Suppressor macrophage (primary cell): ENCODE measurements around the gene ISG20L2.
A peak's percentile ranks its signal among the peaks of the same experiment; 100 is the strongest.

Source experiments
- DNase-seq, 4 experiments: peaks; one replicate each; pipeline ENCODE4 v3.0.0-alpha.2; 2020 to 2022

Gene ISG20L2

DNA sequence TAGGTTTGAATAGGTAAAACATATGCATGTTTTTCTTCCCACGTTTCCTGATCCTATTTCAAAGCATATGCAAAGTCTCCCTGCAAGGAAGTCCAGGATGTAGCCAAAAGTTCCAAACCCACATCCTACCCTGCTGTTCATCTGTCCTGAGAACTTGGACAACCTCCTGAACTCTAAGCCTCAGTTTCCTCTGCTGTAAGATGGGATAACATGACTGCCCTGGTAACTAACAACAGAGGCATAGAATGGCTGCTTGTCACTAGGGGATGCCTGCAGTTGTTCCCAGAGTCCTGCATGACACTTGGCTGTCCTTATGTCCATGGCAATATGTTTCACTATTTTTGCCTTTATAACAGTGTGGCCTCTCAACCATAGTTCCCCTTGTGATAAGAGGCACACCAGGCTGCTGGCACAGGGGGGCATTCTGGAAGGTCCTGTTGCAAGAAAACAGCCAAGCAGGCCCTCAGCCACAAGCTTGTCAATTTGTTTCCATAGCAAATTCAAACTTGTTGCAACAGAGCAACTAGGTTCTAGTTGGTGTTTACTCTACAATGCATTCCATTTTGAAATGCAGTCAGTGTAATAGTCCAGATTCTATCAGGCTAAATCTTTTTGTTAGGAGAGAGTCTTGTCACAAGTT, 24.4 kb upstream of the ISG20L2 start:
- peak in 2 of 4 experiments; percentile 13 to 22 for DNase-seq

DNA sequence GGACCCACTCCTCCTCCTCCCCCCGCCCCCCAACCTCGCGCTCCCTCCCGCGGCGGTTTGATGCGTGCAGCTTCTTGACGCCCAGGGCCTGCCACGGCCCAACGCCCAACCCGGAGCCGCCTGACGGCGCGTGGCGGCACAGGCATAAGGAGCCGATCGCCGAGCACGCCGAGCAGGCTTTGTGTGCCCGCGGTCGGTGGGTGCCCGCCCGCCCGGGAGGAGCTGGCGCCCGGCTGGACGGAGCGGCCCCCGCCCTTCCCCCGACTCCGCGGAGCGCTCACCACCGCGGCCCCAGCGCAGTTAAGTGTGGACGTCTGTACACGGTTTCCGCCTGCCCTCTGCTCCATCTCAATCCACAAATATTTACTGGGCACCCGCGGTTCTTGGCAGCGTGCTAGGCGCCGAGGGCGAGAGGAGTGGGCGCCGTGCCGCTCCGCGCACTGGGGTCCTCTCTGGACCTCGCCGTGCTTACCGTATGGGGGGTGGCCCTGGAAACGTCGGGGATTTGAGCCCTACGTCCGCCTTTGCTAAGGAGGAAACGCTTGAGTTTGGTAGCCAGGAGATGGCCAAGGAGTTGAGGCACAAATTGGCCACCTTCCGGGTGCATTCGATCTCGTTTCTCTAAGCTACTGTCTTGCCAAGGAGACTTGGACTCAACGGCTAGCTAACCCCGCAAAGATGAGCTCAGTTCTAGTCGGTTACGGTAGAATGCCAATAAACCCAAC, 23.4 kb upstream of the ISG20L2 start:
- DNase-seq = peak; percentile 94 to 98 (median 96)

DNA sequence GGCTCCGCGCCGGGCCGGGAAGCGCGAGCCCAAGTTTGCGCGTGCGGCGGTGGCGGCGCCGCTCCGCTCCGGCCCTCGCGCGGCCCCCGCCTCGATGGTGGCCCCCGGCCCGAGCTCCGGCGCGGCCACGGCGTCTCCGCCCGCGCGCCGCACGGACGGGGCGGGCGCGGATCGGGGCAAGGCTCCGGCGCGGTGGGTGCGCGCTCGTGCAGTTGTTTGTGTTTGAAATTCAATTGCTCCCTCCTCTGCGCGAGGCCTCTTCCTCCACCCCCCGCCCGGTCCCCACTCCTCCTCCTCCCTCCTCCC, 22.8 kb upstream of the ISG20L2 start, which contains the start of gene HDGF:
HDGF (minus strand) TSS at position 225 of the 306 bp plus-strand sequence. CDS start 246 bp downstream, outside the sequence.
- DNase-seq = no peak

DNA sequence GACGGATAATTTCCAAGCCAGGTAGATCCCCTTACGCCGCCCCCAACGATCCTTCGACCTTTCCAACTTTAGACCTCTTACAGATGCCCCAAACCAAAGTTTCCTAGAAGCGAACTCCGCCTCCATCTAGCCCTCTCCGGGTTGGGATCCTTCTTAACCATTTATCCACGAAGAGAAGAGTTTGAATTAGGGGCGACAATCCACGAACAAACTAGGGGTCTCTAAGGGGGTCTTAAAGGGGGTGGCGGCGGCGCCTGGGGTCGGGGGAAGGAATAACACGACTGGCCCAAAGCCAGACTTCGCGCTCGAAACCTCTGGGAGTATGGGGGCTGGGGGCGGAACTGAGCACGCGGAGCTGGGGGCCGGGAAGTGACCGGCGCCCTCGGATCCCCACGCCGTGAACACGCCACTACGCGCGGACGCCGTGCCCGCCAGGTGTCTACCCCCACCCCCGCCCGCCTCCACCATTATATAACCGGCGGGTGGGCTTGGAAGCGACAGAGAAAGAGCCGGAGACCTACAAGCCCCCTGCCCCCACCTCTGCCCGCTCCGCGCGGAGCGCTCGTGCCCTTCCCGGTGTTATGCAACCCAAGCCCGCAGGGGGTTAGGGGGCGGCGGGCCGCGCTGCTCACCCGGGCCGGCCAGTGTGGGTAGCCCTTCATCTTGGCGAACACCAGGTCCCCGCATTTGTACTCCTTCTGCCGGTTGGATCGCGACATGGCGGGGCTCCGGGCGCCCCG, 22.3 kb upstream of the ISG20L2 start:
- DNase-seq = peak in 3 of 4 experiments; percentile 49 to 74 (median 58)

DNA sequence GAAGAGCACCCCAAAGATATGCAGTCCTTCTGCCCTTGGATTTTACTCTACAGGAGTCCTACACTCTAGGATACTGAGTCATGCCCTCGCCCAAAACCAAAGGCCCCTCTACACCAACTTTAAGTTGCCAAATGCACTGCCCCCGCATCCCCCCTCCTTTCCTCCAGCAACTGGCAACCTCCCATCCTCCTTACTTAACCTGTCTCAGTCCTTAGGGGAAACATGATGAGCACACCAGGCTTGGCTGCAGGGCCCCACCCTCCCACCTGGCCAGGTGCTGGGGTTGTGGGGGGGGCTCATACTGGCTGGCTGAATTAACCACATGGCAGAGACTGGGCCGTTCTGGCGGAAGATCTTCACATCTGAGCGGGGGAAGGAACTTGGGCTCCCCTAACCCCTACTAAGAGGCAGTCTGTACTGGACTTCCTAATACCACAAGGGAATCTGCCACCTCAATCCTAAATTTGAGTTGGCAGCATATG, 21.7 kb upstream of the ISG20L2 start:
- peak in 3 of 4 experiments; percentile 35 to 46 (median 45) for DNase-seq

DNA sequence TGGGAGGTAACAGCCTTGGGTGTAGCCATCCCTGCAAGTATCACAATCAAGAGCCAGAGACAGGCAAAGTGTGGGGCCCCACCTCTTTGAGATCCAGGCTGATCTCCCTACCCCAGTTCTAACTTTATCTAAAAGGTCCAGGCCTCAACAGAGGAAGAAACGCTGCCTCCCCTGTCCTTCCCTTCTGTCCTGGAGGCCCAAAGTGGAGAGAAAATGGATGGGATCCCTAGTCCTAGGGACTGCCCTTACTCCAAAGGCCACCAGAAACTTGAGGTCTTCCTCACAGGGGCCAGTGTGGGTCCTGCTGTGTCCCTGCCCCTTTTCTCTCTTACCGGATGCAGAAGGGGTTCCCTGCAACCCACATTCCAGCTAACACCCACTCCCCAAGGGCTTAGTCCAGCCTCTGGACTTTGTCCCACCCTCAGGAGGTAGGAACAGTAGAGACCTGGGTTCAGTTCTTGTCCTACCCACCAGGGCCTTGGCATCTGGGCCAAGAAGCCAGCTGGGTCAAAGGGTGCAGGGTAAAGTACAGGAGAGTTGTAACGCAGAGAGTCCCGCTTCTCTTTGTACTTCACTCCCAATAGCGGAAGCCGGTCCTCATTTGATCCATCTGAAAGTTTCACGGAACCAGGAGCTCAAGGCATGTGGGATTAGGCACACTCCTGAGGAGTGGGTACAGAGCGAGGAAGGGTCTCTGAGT, 21.0 kb upstream of the ISG20L2 start:
- DNase-seq = peak in 2 of 4 experiments; percentile 38 to 41

DNA sequence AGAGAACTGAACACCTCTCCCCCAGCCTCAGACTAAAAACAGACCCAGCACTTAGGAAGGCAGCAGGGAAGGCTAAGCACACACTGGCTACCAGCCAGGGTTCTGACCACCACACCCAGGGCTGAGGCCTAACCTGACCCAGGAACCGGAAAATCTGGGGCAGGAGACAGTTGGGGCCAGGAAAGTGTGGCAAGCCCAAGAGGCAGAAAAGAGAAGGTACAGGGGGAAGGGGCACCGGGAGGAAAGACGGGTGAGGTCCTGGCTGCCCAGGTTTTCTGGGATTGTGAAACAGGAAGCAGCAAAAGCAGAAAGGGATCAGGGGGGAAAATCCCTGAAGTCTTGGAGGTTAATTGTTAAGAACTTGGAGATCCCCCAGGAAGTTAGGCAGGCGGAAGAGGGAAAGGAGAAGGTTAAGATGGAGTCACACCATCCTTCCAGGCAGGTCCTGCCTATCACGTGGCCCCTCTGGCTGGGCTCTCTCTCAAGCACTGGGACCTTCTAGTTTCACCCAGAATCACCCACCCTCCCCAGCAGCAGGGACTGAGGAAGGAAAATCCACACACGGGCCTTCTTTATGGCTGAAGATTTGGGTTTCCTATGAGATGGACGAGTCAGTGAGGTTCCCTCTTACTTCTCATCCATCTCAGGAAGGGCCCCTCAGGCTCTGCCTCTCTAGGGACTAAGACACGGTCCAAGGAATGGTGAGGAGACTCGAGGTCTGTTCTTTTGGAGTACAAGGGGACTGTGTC, 20.3 kb upstream of the ISG20L2 start:
- DNase-seq = peak; percentile 52 to 75 (median 72)

DNA sequence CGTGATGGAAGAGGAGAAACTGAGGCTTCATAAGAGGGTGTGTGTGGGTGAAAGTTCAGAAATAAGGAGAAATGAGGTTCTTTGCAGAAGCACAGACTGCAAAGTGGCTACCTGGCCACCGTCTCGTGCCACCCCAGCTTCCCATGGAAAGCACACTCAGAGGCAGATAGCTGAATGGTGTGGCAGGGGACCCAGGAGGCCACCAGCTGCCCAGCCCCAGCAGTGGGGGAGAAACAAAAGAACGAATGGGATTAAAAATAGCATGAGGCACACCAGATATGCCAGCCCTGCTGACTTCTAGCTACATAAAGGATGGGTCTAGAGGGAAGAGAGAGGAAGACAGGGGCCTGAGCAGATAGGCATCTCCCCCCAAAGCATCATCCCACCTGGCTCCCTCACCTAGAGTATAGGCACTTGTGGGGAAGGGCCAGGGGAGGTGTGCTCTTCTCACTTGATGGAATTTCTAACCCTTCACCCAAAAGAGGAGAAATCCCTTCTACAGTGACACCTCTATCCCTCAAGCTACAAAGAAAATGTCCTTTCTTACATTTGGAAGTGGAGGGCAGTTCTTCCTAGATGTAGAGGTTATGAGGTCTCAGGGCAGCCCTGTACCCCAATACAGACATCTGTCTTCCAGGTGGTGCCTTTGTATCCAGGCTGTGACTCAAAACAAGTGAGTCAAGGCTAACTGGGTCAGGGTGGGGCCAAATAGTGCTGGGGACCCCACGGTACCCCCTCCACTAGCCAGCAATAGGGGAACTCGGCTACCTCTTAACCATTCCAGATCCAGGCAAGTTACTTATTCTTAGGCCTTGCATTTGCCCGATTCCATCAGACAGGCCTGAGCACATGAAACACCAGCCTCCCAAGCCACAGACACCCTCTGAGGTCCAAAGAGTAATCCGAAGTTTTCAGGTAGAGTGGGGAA, 19.4 kb upstream of the ISG20L2 start:
- DNase-seq = no peak

DNA sequence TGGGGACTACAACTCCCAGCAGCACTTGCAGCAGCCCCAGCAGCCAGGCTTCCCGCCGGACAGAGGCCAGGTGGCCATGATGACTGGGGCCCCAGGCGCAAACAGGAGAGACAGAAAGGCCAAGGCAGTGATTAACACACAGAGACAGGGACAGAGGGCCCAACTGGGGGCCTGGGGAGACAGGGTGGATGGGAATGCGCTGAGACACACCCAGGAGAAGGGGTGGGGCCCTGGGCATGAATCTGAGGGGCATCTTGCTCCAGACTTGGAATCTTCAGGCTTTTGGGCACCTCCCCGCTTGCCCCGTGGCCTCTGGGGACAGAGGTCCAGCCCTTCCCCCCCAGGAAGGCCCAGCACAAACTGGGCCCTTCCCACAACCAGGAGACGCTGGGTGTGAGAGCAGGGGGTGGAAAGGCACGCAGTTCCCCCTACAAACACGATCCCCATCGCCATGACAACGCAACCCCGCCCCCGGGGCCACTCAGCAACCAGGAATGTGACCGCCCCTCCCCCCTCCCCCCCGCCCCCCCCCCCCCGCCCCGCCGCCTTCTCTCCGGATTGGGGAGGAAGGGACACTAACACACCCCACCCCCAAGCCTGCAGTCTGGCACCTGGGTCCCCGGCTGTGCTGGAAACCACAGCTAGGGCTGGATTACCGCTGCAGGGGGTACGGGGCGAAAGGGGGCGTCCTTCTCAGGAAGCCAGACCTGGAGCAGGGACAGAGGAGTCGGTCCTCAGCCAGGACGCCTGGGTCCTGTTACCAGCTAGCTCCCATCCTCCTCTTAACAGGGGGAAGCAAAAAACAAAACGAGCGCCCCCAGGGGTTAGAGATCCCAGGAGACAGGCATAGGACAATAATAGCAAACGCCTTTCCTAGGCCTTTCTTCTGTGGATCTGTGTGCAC, 18.4 kb upstream of the ISG20L2 start:
- peak; percentile 84 to 94 (median 88) for DNase-seq

DNA sequence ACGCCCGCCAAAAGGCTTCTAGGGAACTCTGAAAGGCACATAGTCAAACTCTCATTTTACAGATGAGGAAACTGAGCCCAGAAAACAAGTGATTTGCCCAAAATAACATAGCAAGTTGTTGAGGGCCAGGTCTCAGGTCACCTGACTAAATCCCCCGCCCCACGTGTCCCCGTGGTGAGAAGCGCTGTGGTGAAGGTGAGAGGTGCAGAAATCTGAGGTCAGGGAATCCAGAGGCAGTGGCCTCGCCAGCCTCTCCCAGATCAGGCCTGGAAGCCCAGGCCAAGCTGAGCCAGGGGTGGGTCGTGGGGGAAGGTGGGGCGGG, 17.8 kb upstream of the ISG20L2 start:
- no peak for DNase-seq

DNA sequence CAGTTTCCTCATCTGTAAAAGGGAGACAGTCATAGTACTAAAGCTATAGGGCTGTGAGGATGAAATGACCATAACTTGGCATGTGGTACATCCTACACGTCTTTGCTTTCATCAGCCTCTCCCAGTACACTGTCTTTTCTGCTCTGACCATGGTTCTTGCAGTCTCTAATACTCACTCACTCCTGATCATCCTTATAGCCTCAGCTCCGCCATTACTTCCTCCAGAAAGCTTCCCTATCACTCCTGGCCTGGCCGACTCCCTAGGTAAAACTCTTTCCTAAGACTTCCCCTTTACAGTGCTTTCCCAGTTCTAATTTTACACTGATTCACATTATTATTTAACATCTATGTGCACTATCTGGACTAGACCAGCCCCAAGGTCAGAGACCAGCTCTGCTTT, 17.3 kb upstream of the ISG20L2 start:
- DNase-seq = peak in 3 of 4 experiments; percentile 54 to 61 (median 55)

DNA sequence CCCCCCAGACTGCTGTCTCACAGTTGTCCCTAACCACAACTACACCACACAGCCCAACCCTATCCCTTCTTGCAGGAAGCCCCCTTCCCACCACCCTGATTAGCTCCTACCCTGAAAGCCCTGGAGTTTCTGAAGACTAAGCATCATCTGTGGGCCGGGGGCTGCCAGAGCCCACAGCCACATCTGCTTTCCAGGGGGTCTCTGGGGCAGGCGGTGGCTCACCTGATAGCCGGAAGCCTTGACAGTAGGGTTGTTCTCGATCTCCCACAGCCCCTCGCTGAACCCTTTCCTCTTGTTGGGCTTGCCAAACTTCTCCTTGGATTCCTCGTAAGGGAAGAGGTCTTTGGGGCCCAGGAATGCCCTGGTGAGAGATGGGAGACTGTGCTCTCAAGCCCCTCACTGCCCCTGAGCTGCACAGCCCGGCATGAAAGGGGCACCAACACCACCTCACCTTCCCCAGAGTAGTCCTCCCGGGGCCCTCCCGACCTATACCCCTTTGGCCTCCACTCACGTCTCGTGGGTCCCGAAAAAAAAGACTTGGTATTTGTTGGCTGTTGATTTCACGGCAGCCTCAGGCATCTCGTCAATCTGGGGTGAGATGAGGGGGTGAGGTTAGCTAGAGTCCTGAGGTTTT, 16.3 kb upstream of the ISG20L2 start:
- DNase-seq = no peak

DNA sequence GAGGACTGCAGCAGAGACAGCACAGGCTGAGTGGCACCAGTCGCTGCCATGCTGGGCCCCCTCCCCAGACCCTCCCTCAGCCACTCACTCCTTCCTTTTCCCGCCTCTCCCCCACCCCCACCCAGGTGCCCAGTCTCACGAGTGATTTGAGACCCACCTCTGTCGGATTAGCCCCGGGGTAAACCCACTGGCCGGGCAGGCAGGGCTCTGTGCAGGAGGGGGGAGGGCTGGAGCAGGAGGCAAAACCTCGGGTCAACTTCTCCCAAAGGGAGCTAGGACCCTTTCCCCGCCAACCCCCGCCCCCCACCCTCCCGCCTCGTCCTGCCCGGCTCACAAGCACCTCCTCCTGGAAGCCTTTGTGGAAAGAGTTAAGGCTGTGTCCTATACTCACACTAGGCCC, 15.8 kb upstream of the ISG20L2 start:
- no peak for DNase-seq

DNA sequence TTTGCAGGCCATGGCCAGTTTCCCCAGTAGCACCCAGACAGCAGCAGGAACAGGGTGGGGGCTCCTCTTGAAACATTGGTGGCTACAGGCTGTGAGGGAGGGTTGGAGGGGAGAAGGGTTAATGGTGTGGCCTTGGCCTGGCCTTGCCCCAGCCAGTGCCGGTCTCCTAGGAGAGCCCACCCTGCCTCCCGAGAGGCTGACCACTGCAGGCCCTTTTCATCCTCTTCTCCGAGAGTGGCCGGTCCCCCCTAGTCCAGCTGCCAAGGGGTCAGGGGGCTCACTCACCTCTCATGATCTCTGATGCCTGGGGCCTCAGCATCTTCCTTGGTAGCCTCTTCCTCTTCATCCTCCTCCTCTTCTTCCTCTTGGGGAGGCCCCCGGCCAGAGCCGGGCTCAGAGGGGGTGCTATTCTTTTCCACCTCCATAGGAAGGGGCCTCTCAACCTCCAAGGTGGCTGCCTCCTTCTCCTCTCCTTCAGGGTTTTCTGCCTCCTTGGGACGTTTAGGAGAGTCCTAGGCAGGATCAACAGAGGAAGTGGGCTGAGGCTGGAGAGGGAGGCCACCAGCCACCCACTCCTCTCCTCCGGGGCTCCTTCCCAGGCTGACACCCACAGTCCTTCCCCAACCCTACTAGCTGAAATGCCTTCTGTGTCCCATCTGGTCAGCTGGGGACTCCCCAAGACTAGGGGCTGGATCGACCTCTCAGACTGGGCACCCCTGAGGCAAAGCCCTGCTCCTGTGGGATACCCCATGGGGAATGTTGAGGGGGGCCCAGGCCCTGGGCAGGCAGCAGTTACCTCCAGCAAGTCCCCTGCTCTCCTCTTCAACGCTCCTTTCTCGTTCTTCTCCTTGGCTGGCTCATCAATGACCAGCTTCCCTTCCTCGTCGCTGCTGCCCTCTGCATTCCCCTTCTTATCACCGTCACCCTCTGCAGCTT, 15.1 kb upstream of the ISG20L2 start:
- peak in 3 of 4 experiments; percentile 24 to 56 (median 40) for DNase-seq

DNA sequence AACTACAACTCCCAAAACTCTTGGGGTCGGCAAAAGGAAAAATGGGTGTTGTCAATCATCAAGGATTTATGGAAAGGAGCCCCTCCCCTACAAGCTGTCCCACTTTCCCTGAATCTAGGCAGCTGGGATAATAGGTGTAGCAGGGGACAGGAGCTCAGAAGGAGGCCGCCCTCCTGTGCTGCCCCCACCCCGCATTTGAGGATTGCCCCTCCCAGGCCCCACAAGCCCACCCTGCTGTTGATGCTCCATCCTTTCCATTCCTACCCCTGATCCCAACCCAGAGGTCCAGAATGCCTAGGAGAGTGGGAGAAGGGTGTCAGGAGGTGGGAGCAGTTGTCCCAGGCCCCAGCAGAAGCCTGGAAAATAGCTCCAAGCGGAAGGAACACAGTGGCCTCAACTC, 14.2 kb upstream of the ISG20L2 start:
- DNase-seq = no peak

DNA sequence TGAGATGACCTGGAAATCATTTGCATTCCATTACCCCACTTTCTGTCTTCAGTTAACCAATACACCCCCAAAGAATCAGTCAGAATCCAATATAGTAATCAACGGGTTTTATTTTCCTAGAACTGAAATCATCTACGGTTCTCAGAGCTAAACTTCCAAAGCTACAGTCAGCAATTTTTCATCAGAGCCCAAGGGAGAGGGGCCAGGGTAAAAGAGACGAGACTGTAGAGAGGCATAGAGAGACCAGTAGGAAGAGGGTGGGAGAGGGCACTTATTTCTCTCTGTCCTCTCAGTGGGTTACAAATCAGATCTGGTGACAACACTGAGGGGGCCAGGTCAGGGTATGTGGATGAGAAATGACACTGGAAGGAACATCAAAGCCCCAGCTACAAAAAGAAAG, 13.5 kb upstream of the ISG20L2 start:
- no peak for DNase-seq

DNA sequence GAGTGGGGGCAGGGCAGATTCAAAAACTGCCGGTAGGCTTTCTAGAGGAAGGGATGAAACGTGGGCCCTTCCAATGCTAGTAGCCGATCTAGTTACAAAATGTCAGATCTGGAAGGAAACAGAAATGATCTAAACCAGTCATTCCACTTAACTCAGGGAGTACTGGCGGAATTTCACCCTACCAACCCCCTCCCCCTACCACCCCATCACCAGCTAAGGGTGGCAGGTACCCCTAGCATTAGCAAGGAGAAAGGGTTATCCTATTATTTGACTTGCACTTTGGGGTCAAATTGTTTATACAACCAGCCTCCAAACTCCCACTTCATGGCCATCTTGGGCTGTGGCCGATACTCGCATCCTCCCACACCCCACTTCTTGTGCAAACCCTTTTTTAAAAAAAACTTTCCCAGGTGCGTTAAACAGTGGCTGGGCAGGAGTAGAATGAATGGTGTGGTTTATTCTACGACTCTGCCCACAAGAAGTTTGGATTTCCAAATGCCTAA, 13.0 kb upstream of the ISG20L2 start:
- DNase-seq = no peak
